GM18909 (cell line): ENCODE results near the gene SCUBE1.
A peak's percentile ranks its signal among the peaks of the same experiment; 100 is the strongest.

ENCODE experiments used
- ATAC-seq: cut with Tn5 transposase; IDR thresholded peaks from one replicate; pipeline ENCODE4 v1.9.1; 2021; ENCODE audit warnings: mild to moderate bottlenecking; ENCODE audit not compliant: unreplicated experiment, poor library complexity

The SCUBE1 gene

GRCh38 chr22:43187171-43188099 lies 155.7 kb downstream of the SCUBE1 start:
- ATAC-seq, result peak; percentile 87

GRCh38 chr22:43186272-43187170 lies 156.7 kb downstream of the SCUBE1 start, which contains the start of gene TTLL12:
Gene TTLL12 (minus strand): TSS chr22:43187134. CDS start chr22:43187069, 65 bp downstream.
- ATAC-seq, result peak; percentile 58

- ATAC-seq, result no peak
Observed at GRCh38 chr22:43185860-43186261, 157.3 kb downstream of the SCUBE1 start.

DNA sequence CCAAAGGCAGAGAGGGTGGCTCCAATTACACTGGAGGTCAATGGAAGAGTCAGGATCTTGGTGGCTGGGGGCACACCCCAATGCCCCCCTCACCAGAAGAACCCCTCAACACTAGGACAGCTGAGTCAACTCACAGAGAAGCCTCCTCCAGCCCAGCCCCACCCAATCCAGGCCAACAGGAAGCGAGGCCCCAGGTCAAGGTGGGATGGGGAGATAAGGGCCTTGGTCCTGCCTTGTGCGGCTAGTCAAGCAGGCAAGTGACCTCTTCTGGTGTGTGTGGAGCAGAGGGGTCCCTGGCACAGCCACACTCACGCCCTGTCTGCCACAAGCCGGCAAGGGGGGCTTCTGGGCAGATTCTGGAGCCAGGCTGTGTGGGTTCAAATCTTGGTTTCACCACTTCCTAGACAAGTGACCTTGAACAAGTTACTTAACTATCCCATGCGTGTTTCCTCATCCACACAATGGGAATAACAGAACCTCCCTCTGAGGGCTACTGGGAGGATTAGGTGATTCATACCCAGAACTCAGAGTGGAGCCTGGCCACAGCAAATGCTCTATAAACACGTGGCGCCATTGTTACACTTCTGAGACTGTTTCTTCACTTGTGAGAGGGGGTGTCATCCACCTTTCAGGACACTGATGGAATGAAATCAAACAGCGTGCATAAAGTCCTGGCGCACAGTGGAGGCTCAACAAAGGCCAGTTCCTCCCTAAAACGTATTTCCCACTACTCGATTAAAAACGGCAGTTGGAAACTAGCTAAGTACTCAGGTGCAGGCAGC lies 159.5 kb downstream of the SCUBE1 start:
- ATAC-seq, result no peak

DNA sequence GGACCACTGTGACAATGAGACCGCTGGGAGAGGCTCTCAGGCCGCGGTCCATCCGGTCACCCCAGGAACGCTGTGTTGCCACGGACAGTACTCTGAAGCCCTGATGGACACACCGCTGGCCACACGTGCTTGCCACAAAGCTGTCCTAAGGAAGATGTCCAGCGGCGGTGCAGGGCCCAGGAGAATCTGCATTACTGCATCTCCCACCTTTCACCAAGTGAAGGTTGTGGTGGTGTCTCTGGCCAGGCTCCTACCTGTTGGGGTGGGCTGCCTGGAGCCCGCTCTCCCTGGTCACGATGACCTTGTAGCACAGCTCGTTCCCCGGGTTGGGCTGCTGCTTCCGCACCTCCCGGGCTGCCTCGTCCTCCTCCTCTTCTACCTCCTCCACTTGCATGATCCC lies 160.4 kb downstream of the SCUBE1 start:
- no peak for ATAC-seq

DNA sequence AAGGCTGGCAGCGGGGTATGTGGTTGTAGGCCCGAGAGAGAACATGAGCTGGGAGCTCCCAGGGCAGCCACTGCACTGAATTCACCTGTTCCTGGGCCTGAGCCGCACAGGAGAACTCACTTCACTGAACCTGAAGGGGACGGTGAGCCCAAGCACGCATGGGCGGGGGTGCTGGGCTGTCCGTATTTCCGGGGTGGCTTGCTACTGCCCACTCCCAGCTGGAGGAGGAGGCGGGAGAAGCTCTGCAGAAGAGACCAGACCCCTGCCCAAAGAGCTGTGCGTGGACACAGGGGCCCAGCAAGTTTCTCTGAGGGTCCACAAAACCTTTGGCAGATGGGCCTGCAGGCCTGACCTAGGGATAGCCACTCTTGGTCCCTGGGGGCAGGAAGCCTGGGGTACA lies 161.1 kb downstream of the SCUBE1 start:
- no peak for ATAC-seq

DNA sequence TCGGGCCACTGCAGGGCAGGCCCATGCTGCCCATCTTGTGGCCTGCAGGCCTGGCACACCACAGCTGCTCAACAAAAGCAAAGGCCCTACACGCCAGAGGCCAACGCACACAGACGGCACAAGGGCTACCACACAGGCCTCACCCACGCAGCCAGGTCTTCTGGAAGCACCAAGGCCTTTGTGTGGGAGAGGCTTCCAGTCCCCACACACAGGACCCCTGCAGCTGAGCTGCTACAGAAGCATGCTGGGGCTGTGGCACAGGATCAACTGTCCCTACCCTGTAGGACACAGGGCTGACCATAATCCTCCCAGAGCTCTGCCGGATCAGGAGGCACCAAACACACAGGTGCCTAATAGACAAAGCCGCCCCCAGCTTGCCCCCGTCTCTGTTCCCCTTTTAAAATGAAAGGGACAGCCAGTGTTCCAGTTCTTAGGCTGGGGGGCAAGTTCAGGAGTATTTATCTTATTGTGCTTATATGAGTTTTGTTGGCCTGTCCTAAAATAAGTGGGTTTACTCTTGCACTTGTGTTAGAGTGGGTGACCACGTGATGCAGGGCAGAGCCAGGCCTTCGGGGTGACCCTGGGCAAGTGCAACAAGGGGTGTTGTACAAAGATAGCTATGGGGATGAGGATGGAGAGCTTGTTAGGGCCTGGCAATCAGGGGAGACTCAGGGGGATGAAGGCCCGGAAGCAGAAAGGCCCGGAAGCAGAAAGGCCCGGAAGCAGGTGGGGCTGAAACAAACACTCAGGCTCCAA lies 161.7 kb downstream of the SCUBE1 start:
- no peak for ATAC-seq

DNA sequence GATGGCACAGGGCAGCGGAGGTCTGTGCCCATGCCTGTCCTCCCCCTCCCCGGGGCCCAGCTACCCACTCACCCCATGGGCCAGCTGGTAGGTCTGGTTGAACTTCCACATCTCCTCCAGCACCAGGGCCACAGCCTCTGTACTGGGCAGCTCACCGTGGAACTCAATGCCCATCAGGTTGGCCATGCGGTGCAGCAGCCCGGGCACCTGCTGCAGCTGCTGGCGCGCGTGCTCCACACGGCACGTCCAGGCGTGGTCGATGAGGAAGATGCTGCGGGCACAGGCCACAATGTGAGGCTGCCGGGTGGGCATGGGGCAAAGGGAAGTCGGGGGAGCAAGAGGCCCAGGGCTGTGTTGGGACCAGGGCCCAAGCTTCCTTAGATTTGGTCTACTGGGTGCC lies 162.5 kb downstream of the SCUBE1 start:
- ATAC-seq, result no peak

GRCh38 chr22:43179911-43180195 lies 163.3 kb downstream of the SCUBE1 start:
- ATAC-seq, result no peak

GRCh38 chr22:43179146-43179910 lies 163.8 kb downstream of the SCUBE1 start:
- ATAC-seq, result no peak

GRCh38 chr22:43177479-43177878 lies 165.7 kb downstream of the SCUBE1 start:
- no peak for ATAC-seq

DNA sequence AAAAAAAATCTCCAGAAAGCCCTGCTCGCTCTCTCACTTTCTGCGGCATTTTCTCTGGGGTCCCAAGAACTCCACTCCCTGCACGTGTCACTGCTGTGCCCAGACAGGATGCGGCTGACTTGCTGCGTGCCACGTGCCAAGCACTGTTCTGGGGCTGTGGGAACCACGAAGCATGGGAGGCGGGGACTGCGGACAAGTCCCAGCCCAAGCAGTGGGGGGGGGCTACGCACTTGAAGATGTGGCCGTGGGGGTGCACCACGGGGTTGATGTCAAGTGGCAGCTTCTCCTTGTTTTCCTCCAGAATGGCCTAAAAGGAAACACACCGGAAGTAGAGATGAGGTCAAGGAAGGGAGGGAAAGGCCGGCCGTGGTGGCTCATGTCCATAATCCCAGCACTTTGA lies 167.1 kb downstream of the SCUBE1 start:
- ATAC-seq, result no peak

DNA sequence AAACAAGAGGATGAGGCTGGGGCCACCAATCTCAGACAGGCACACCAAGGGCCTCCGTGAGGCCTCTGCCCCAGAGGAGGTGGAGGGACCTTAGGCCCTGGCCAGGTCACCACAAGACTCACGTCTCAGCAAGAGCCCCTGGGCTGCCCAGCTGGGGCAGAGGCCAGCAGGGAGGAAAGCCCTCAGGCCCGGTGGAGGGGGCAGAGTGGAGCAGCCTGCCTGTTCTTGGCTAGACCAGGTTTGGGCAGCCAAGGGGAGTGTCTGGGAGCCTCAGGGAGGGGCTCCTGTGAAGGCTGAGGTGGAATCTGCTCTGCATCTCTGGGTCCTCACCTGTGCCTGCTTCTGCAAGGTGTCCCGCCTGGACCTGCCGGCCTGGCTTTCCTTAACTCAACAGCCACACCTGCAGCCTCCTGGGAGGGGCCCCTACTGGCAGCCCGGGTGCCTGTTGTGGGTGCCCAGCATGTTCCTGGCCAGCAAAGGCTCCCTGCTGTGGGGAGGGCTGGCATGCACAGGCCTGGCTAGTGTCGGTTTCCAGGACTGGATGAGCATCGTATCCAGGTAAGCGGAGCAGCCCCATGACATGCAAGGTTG lies 168.1 kb downstream of the SCUBE1 start:
- no peak for ATAC-seq

GRCh38 chr22:43173976-43174720 lies 169.0 kb downstream of the SCUBE1 start:
- no peak for ATAC-seq

DNA sequence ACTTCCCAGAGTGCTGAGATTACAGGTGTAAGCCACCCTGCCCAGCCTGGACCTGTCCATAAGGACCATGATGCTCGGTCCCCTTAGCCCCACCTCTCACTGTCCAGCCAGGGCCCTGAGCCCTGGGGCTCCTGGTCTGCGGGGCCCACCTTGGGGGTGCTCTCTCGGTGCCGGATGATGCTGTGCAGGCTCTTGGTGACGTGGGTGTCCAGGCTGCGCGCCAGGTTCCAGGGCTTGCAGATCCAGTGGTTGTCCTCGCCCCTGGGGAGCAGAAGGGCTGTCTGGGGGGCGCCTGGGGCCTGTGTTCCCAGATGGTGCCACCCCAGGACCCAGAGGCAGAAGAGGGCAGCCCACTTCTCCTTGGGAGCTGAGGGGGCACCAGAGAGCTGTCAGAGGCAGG lies 169.6 kb downstream of the SCUBE1 start:
- no peak for ATAC-seq

- no peak for ATAC-seq
Observed at GRCh38 chr22:43172191-43172590, 171.0 kb downstream of the SCUBE1 start.

- ATAC-seq, result no peak
Observed at GRCh38 chr22:43171607-43172006, 171.6 kb downstream of the SCUBE1 start.

DNA sequence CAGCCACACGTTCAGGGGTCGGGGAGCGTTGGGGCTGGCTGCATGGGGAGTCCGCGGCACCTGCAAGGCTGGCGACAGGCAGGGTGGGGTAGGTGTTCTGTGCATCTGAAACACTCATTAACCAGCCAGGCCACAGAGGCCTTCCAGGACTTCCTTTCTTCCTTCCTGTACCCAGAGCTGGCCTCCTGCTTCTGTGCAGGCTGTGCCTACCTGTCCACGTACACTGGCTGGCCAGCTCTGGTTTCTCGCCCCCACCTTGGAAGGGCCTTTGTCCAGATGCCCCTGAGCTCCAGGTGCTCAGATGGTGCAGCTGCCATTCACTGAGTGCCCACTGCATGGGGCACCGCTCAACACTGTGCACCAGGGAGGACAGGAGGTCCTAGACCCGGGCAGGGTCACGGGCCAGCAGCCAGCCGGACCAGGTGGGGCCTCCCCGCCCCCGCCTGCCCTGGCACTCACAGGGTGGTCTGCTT lies 172.1 kb downstream of the SCUBE1 start:
- ATAC-seq, result no peak
